PC-3 (cell line): ENCODE data around the gene ENOX2. TPM values are rescaled to one million over a fixed set of nuclear protein-coding genes. Genes with fewer than 3 reads are reported as not detected.

Experiments
- ATAC-seq: fragments of 200-7000 bp; cut with Tn5 transposase; 2 replicates; pipeline ENCODE4 v1.9.1; 2020; ENCODE audit warnings: mild to moderate bottlenecking, moderate library complexity
- BruUV-seq: library from RNA; stranded (reverse); fragments of 400-500 nt; replicated peaks from 2 replicates; lab custom pipeline; 2021; lab: Mats Ljungman, UMichigan
- CTCF ChIA-PET: fragments of 300-600 bp; sonication (Branson Sonifier 250); formaldehyde crosslinking; loops from one replicate; lab custom pipeline; 2022; ENCODE audit warnings: antibody characterized with exemption; lab: Charles Lee
- POLR2A ChIA-PET: fragments of 300-600 bp; sonication (Branson Sonifier 250); formaldehyde crosslinking; loops from one replicate; lab custom pipeline; 2022; ENCODE audit warnings: antibody characterized with exemption; ENCODE audit not compliant: unreplicated experiment; lab: Charles Lee
- DNase-seq: peaks from one replicate; pipeline ENCODE4 v3.0.0-alpha.2; 2015
- H2AFZ ChIP-seq: fragments of 300-600 bp; sonication (generic); 2 replicates; pipeline ENCODE4 v1.6.0; 2016; ENCODE audit warnings: antibody characterized with exemption, low read length
- H3F3A ChIP-seq: fragments of 300-600 bp; sonication (generic); one replicate; pipeline ENCODE4 v1.6.0; 2017; ENCODE audit warnings: antibody characterized with exemption, low read length, control low read depth, mild to moderate bottlenecking; ENCODE audit not compliant: unreplicated experiment
- H3K27ac ChIP-seq: fragments of 300-600 bp; sonication (generic); 2 replicates; pipeline ENCODE4 v1.5.1; 2016; ENCODE audit warnings: mild to moderate bottlenecking, low read length
- H3K27me3 ChIP-seq: fragments of 300-600 bp; sonication (generic); 2 replicates; pipeline ENCODE4 v1.6.1; 2016; ENCODE audit warnings: low read length, mixed read lengths
- H3K36me3 ChIP-seq: fragments of 300-600 bp; sonication (generic); 2 replicates; pipeline ENCODE4 v1.6.1; 2016; ENCODE audit warnings: low read depth, mixed run types, low read length, mixed read lengths
- H3K4me1 ChIP-seq: fragments of 300-600 bp; sonication (generic); 2 replicates; pipeline ENCODE4 v1.5.1; 2016; ENCODE audit warnings: low read length; ENCODE audit not compliant: insufficient read depth
- H3K4me2 ChIP-seq: fragments of 300-600 bp; sonication (generic); 2 replicates; pipeline ENCODE4 v1.6.0; 2016; ENCODE audit warnings: low read length
- H3K4me3 ChIP-seq: fragments of 300-600 bp; sonication (generic); 2 replicates; pipeline ENCODE4 v1.5.1; 2016; ENCODE audit warnings: mild to moderate bottlenecking, low read length, mixed read lengths
- H3K79me2 ChIP-seq: fragments of 300-600 bp; sonication (generic); 2 replicates; pipeline ENCODE4 v1.6.1; 2017; ENCODE audit warnings: low read length, mixed read lengths
- H3K9ac ChIP-seq: fragments of 300-600 bp; sonication (generic); 2 replicates; pipeline ENCODE4 v1.6.0; 2016; ENCODE audit warnings: mild to moderate bottlenecking, low read length
- H3K9me2 ChIP-seq: fragments of 300-600 bp; sonication (generic); replicated peaks from 2 replicates; pipeline ENCODE4 v1.6.1; 2016; ENCODE audit warnings: mixed run types, low read length, mixed read lengths
- H3K9me3 ChIP-seq: fragments of 300-600 bp; sonication (generic); 2 replicates; pipeline ENCODE4 v1.6.1; 2016; ENCODE audit warnings: low read length, mixed read lengths
- H4K20me1 ChIP-seq: fragments of 300-600 bp; sonication (generic); 2 replicates; pipeline ENCODE4 v1.6.1; 2016; ENCODE audit warnings: low read length, mixed read lengths
- CTCF ChIP-seq: fragments of 300-600 bp; sonication (generic); conservative IDR thresholded peaks from 2 replicates; pipeline ENCODE4 v1.5.1; 2017; ENCODE audit warnings: antibody characterized with exemption, low read depth, mild to moderate bottlenecking, low read length
- EZH2 ChIP-seq: fragments of 300-600 bp; sonication (generic); IDR thresholded peaks from one replicate; pipeline ENCODE4 v1.6.1; 2017; ENCODE audit warnings: antibody characterized with exemption, mild to moderate bottlenecking, low read length; ENCODE audit not compliant: unreplicated experiment
- EZH2phosphoT487 ChIP-seq: fragments of 300-600 bp; sonication (generic); IDR thresholded peaks from 2 replicates; pipeline ENCODE4 v1.6.1; 2018; ENCODE audit warnings: mild to moderate bottlenecking, antibody characterized with exemption, low read length, borderline replicate concordance
- intact Hi-C: fragments of 100-400 bp; cut with micrococcal nuclease; formaldehyde crosslinking; loops from 2 replicates; pipeline ENCODE4 v1.9.0; 2023
- total RNA-seq: library from RNA; depleted of rRNA; stranded (reverse); fragments of >200 nt; gene quantifications from 2 replicates; pipeline ENCODE4 v1.2.3, GENCODE V29; 2014

ENOX2 gene
- total RNA-seq, 1 experiment from 2014 or later: 11.8 TPM

GRCh38 chrX:130878350-130879341 is 24.4 kb downstream of the ENOX2 start:
- BruUV-seq: no TSS peak
- intact Hi-C loops: no loop called here
- ChIA-PET CTCF (no interaction called here), POLR2A (no interaction called here)
- Histone ChIP-seq H3K27ac (peak overlapping the region; percentile 58), H4K20me1 (no peaks in the 10 kb centered on the region), H3K4me2 (peak overlapping the region; percentile 65), H3F3A (no peaks in the 10 kb centered on the region), H3K4me1 (peaks cover 33% of the 10 kb centered on the region), H3K27me3 (no peaks in the 10 kb centered on the region), H2AFZ (no peak overlapping the region), H3K79me2 (no peaks in the 10 kb centered on the region), H3K36me3 (no peaks in the 10 kb centered on the region), H3K9ac (0 out of 2 replicates have a peak overlapping the region, but pooled peaks have one; percentile 14), H3K9me3 (no peaks in the 10 kb centered on the region), H3K4me3 (peak overlapping the region; percentile 32; the same call in 1 of the 2 replicates), H3K9me2 (no peaks in the 10 kb centered on the region)
- peak; percentile 96 for DNase-seq
- TF ChIP-seq EZH2phosphoT487 (no peak), CTCF (no peak), EZH2 (no peak)
- peak; percentile 85 for ATAC-seq

GRCh38 chrX:130877892-130878341 is 25.1 kb downstream of the ENOX2 start:
- Histone ChIP-seq H2AFZ (no peak overlapping the region), H3K9me2 (no peaks in the 10 kb centered on the region), H4K20me1 (no peaks in the 10 kb centered on the region), H3K4me3 (no peak overlapping the region), H3F3A (no peaks in the 10 kb centered on the region), H3K4me1 (peaks cover 33% of the 10 kb centered on the region), H3K27me3 (no peaks in the 10 kb centered on the region), H3K27ac (peak overlapping the region; percentile 58), H3K4me2 (peak overlapping the region; percentile 65; the same call in 1 of the 2 replicates), H3K79me2 (no peaks in the 10 kb centered on the region), H3K9ac (no peak overlapping the region), H3K9me3 (no peaks in the 10 kb centered on the region), H3K36me3 (no peaks in the 10 kb centered on the region)
- POLR2A ChIA-PET: no interaction called here
- BruUV-seq: no TSS peak
- TF ChIP-seq CTCF (no peak), EZH2 (no peak), EZH2phosphoT487 (no peak)
- intact Hi-C loops: no loop called here
- ATAC-seq (no peak), DNase-seq (no peak)
- CTCF ChIA-PET: no interaction called here
